HCT116 (cell line): Measurements from ENCODE around the gene FN3K.

Source experiments
- CBX3 ChIP-seq: IDR thresholded peaks from 2 replicates; pipeline ENCODE4 v1.6.1; 2012; ENCODE audit warnings: low read depth
- EGR1 ChIP-seq: IDR thresholded peaks from 2 replicates; pipeline ENCODE4 v1.6.1; 2012; ENCODE audit warnings: low read depth
- ELF1 ChIP-seq: IDR thresholded peaks from 2 replicates; pipeline ENCODE4 v1.6.1; 2012; ENCODE audit warnings: low read depth, borderline replicate concordance
- EZH2 ChIP-seq: fragments of 200-600 bp; sonication (generic); IDR thresholded peaks from 2 replicates; pipeline ENCODE4 v1.6.1; 2017; ENCODE audit warnings: antibody characterized with exemption, mixed run types
- EZH2phosphoT487 ChIP-seq: fragments of 200-600 bp; IDR thresholded peaks from 2 replicates; pipeline ENCODE4 v1.6.1; 2018; ENCODE audit warnings: antibody characterized with exemption, borderline replicate concordance
- MAX ChIP-seq: IDR thresholded peaks from 2 replicates; pipeline ENCODE4 v1.6.1; 2012
- POLR2A ChIP-seq: IDR thresholded peaks from 2 replicates; pipeline ENCODE4 v1.7.0; 2011; ENCODE audit warnings: borderline replicate concordance; ENCODE audit not compliant: insufficient read depth, insufficient read length; ENCODE audit errors: extremely low read depth
- POLR2AphosphoS5 ChIP-seq: IDR thresholded peaks from 2 replicates; pipeline ENCODE4 v1.6.1; 2011; ENCODE audit warnings: mild to moderate bottlenecking, low read depth, low read length, moderate library complexity
- RAD21 ChIP-seq: IDR thresholded peaks from 2 replicates; pipeline ENCODE4 v1.6.1; 2012; ENCODE audit warnings: low read depth, mild to moderate bottlenecking
- SP1 ChIP-seq: IDR thresholded peaks from 2 replicates; pipeline ENCODE4 v1.6.1; 2012; ENCODE audit warnings: low read depth
- TCF7L2 ChIP-seq: IDR thresholded peaks from 2 replicates; pipeline ENCODE4 v1.7.0; 2011; ENCODE audit warnings: borderline replicate concordance, inconsistent platforms; ENCODE audit not compliant: insufficient read depth, insufficient read length; ENCODE audit errors: extremely low read depth
- YY1 ChIP-seq: IDR thresholded peaks from 2 replicates; pipeline ENCODE4 v1.6.1; 2011; ENCODE audit warnings: low read length, low read depth, moderate library complexity, mild to moderate bottlenecking; ENCODE audit not compliant: insufficient replicate concordance; ENCODE audit errors: extremely low read depth
- TF ChIP-seq, protein P1 (sequence below), 3 experiments: fragments of 200-600 bp in 1 of 3; sonication (generic) in 1 of 3; IDR thresholded peaks in 2 of 3; conservative IDR thresholded peaks in 1 of 3; 2 replicates each; pipeline ENCODE4 v1.5.1; 2012 to 2017; ENCODE audit warnings: low read depth in 2 of 3, low read length in 2 of 3, antibody characterized with exemption in 1 of 3, borderline replicate concordance in 1 of 3, control low read depth in 1 of 3, mild to moderate bottlenecking in 1 of 3, mixed read lengths in 1 of 3, mixed run types in 1 of 3, moderate library complexity in 1 of 3; ENCODE audit not compliant: insufficient read depth in 1 of 3

DNA sequence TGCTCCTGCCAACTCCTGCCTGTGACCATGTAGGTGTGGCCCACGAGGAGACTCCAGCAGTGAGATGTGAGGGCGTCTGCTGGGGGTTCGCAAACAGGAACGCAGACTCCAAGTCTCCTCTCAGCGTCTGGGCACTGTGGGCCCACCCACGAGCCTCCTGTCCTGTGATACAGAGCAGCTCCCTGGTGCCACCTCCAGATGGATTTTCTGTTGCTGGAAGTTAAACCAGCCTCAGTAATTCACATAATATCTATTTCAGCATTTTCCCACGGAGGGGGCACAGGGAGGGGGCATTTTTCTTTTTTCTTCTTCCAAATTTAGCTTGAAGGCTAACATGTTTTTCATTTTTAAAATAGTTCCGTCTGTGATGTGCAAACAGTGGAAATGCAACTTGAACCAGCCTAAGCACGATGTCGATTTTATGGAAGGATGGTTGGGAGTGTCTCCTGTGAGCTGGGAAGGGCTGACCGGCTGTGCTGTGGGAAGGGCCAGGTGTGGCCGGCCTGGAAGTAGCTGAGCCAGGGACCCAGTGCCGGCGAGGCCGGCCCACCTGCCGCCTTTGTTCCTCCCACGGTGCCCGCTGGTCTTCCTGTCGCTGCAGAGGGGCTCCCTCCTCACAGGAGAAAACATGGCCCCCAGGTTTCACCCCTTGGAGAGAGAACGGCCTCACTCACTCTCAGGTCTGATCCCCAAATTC, 33.0 kb upstream of the FN3K start:
- TF ChIP-seq, protein P1, sequence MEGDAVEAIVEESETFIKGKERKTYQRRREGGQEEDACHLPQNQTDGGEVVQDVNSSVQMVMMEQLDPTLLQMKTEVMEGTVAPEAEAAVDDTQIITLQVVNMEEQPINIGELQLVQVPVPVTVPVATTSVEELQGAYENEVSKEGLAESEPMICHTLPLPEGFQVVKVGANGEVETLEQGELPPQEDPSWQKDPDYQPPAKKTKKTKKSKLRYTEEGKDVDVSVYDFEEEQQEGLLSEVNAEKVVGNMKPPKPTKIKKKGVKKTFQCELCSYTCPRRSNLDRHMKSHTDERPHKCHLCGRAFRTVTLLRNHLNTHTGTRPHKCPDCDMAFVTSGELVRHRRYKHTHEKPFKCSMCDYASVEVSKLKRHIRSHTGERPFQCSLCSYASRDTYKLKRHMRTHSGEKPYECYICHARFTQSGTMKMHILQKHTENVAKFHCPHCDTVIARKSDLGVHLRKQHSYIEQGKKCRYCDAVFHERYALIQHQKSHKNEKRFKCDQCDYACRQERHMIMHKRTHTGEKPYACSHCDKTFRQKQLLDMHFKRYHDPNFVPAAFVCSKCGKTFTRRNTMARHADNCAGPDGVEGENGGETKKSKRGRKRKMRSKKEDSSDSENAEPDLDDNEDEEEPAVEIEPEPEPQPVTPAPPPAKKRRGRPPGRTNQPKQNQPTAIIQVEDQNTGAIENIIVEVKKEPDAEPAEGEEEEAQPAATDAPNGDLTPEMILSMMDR (IDR thresholded peaks at IDR 0.05 in 2 of 3, conservative IDR thresholded peaks at IDR 0.05 in 1 of 3; ENCODE audit: borderline replicate concordance in 1 of 3, insufficient read depth in 1 of 3, low read depth in 2 of 3, low read length in 2 of 3): no peak
- TF ChIP-seq POLR2AphosphoS5 (no peak), SP1 (no peak), POLR2A (no peak), MAX (no peak), CBX3 (no peak), EZH2 (no peak), YY1 (no peak), ELF1 (no peak), RAD21 (no peak), EGR1 (no peak), TCF7L2 (no peak), EZH2phosphoT487 (no peak)
